H1 (cell line): Measurements from ENCODE around the gene PRSS22. TPM values are rescaled to one million over a fixed set of nuclear protein-coding genes. Genes with fewer than 3 reads are reported as not detected.

Source experiments
- CBX5 ChIP-seq: fragments of 300-800, 300-1000 bp; sonication (generic); IDR thresholded peaks from 2 replicates; pipeline ENCODE4 v1.7.1; 2016; ENCODE audit warnings: antibody characterized with exemption, low read length, low read depth
- YY1 ChIP-seq: IDR thresholded peaks from 2 replicates; pipeline ENCODE4 v1.6.1; 2011; ENCODE audit warnings: low read depth, mild to moderate bottlenecking, low read length
- polyA plus RNA-seq, 7 experiments: library from polyadenylated mRNA; depleted of rRNA in 3 of 7; stranded (reverse) in 5 of 7; unstranded in 2 of 7; fragments of >200 nt in 5 of 7; fragments of 200-250 nt in 2 of 7; gene quantifications; 1 replicate in 5 of 7; 2 replicates in 1 of 7; 4 replicates in 1 of 7; pipeline versions ENCODE4 v1.2.1 to v1.2.3, GENCODE V29; 2011 to 2013; ENCODE audit warnings: missing spikeins in 2 of 7, mixed read lengths in 2 of 7
- total RNA-seq: library from RNA; stranded (reverse); fragmentation: NEBNext Ultra II Directional; extraction: Animal tissue kit (Norgen Biotek cat#: 25700); gene quantifications from 2 replicates; pipeline ENCODE4 v1.2.1, GENCODE V29; 2021

The PRSS22 gene
- total and polyA plus RNA-seq, 2 of the 8 experiments (the other 6 are each of a cell fraction or from before 2014, with no cell fraction given): 4.0 to 4.4 TPM

DNA sequence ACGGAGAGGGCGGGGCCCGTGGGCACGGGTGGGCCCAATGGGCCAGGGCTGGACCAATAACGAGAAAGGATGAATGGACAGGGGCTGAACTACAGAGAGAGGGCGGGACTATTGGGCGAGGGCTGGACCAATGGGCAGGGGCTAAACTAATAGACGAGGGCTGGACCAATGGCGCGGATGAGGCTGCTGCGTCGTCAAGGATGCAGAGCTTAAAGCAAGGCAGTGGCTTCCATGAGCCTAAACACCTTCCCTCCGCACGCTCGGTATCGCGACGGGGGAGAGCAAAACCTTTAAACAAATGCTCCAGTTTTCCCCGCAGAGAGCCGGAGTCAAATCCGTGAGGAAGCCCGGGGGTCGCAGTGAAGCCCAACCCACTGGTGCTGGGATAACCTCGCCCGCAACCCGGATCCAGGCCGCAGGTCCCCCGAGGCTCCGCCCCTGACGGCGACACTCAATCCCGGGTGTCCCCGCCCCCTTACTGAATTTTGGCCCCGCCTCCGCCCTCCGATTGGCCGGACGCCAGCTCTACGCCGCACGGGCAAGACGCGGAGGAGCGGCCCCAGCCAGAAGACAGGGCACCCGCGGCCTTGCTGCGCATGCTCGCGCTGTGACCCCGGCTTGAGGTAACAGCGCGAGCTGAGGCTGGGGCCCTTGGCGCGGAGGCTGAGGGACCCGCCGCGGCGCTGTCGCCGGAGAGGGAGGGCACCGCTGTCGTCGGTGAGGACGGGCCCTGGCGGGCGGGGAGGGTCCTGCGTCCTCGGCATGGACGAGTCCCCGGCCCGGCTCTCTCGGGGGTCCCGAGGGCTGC, 24.9 kb upstream of the PRSS22 start, which contains the start of gene FLYWCH2 (continued):
- TF ChIP-seq CBX5 (no peak), YY1 (0 out of 2 replicates have a peak, but pooled peaks have one; percentile 45)
